GM19324 (cell line): Measurements from ENCODE around the gene CXXC5.

Experiments used
- ATAC-seq: cut with Tn5 transposase; IDR thresholded peaks from one replicate; pipeline ENCODE4 v1.9.1; 2021; ENCODE audit warnings: mild to moderate bottlenecking, moderate library complexity; ENCODE audit not compliant: unreplicated experiment, low FRiP score

The CXXC5 gene

DNA sequence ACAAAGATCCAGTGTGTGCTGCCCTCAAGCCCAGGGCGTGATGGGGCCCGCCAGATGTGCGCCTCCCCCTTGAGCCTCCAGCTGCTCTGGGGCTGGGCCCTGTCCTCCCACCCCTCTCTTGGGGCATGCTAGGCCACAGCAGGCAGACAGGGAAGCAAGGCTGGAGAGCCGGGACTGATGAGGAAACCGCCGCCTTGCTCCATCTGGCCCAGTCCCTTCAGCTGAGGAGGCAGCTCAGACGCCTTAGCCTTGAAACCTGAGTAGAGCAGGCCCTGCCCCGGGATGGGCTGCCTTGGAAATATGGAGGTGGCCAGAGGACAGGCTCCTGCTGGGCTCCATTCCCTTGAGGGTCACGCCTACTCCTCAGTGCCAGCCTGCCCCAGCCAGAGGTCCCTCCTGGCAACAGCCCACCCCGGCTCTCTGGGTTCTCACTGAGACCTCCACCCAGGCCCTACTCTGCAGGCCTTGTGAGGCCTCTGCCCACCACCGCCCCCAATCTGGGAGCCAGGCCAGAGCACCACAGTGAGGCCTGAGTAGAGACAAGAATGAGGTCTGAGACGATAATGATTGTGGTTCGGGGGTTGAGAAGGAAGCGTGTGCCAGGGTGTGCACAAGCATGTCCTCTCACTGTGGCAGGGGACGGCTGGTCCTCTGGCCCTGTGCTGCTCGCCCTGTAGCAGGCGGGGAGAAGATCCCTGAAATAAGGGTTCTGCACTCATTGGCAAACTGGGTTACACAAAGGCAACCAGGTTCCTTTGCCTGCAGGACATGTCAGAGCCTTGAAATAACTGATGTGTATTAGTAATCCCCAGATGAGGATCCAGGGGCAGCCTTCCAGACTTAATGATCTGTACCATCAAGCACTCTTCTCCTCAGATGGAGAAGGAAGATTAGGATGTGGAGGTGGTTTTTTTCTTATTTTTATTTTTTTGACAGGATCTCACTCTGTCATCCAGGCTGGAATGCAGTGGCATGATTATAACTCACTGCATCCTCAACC is 30.9 kb downstream of the CXXC5 start:
- ATAC-seq: no peak

DNA sequence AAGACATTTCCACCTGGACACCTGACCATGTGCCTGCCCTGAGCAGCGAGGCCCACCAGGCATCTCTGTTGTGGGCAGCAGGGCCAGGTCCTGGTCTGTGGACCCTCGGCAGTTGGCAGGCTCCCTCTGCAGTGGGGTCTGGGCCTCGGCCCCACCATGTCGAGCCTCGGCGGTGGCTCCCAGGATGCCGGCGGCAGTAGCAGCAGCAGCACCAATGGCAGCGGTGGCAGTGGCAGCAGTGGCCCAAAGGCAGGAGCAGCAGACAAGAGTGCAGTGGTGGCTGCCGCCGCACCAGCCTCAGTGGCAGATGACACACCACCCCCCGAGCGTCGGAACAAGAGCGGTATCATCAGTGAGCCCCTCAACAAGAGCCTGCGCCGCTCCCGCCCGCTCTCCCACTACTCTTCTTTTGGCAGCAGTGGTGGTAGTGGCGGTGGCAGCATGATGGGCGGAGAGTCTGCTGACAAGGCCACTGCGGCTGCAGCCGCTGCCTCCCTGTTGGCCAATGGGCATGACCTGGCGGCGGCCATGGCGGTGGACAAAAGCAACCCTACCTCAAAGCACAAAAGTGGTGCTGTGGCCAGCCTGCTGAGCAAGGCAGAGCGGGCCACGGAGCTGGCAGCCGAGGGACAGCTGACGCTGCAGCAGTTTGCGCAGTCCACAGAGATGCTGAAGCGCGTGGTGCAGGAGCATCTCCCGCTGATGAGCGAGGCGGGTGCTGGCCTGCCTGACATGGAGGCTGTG is 32.4 kb downstream of the CXXC5 start:
- no peak for ATAC-seq

DNA sequence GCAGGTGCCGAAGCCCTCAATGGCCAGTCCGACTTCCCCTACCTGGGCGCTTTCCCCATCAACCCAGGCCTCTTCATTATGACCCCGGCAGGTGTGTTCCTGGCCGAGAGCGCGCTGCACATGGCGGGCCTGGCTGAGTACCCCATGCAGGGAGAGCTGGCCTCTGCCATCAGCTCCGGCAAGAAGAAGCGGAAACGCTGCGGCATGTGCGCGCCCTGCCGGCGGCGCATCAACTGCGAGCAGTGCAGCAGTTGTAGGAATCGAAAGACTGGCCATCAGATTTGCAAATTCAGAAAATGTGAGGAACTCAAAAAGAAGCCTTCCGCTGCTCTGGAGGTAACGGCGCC is 32.9 kb downstream of the CXXC5 start:
- no peak for ATAC-seq

DNA sequence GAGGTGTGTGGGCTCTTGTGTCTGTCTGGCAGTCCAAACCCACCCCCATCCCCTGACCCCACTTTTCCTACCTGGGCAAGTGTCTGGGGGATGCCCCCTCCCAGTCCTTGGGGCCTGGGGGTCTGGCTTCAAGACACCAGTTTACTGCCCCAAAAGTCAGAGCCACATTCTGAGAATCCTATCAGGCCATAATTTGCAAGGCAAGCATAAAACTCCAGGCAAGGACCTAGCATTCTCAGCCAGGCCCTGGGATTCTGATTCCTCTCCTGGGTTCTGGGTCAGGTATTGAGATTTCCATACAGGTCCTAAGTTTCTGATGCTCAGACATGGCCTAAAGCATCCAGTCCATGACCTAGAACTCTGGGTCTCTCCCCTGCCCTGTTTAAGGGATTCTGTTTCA is 33.3 kb downstream of the CXXC5 start:
- ATAC-seq: no peak

DNA sequence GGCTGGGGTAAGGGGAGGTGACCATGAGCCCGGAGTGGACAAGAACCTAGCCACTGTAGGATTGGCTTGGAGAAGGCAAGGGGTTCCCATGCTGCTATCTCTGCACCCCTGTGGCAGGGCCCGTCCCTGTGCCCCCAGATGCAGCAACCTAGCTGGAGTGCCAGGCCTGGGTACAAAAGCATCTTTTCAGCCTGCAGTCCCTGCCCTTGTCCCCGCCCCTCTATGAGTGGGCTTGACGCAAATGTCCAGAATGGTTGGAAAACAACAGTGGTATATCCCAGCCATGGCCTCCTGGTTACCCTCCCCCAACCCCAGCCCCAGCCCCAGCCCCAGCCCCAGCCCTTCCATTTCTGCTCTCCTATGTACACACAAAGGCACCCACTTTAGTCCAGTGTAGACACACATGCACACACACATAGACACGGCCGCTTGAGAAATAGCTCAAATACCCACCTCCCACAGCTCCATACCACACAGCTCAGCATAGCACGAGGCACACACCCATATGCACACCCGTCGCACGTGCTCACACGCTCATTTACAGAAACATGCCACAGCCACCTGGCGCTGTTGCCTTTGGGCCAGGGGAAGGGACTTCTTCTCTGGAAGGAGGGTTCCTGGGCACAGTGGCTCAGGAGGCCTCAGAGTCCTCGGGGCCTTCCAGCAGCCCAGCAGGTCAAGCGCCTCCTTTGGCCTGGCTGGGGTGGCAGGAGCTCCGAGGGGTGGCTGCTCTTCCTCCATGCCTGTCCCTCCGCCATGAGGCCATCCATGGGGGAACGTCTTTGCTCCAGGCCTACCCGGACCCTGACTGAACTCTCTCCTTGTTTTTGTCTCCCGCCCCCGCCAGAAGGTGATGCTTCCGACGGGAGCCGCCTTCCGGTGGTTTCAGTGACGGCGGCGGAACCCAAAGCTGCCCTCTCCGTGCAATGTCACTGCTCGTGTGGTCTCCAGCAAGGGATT is 34.1 kb downstream of the CXXC5 start:
- no peak for ATAC-seq

DNA sequence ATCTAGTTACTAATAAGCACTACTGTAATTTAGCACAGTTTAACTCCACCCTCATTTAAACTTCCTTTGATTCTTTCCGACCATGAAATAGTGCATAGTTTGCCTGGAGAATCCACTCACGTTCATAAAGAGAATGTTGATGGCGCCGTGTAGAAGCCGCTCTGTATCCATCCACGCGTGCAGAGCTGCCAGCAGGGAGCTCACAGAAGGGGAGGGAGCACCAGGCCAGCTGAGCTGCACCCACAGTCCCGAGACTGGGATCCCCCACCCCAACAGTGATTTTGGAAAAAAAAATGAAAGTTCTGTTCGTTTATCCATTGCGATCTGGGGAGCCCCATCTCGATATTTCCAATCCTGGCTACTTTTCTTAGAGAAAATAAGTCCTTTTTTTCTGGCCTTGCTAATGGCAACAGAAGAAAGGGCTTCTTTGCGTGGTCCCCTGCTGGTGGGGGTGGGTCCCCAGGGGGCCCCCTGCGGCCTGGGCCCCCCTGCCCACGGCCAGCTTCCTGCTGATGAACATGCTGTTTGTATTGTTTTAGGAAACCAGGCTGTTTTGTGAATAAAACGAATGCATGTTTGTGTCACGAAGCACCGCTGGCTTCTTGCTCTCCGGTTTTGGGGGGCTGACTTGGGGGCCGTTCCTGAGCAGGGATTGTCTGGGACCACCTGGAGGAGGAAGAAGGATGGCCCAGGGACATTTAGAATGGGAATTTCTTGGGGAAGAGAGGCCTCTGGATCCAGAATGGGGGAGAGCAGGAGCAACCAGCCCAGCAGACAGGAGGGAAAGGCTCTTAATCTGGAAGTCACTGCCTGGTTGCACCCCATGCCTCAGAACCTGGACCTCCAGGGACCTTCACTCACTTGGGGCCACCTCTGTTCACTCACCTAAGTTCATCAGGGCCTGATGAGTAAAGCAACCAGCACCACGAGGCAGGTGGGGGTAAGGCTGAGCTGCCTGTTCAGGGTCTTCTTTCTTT is 35.4 kb downstream of the CXXC5 start:
- ATAC-seq: no peak

DNA sequence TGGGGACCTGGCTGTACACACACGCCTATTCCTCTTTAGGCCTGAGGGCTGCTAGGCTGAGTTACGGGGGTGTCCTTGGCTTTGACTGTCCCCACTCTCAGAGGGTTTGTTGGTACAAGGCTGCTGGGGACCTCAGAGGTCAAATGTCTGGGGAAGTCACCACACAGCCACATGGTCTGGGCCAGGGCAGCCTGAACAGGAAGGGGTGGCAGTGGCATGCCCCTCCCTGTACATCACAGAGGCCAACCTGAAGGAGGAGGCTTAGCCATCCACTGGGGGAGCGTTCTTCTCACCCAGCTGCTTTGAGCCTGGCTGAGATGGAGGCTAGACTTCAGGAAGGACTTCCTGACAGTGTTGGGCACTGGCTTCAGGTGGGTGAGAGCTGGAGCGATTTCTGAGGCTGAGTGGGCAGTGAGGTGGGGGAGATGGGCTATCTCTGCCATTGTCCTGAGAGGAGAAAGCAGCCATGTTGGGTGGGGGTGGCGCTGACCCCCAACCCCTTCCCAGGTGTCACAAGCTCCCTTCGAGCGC is 36.3 kb downstream of the CXXC5 start:
- no peak for ATAC-seq

DNA sequence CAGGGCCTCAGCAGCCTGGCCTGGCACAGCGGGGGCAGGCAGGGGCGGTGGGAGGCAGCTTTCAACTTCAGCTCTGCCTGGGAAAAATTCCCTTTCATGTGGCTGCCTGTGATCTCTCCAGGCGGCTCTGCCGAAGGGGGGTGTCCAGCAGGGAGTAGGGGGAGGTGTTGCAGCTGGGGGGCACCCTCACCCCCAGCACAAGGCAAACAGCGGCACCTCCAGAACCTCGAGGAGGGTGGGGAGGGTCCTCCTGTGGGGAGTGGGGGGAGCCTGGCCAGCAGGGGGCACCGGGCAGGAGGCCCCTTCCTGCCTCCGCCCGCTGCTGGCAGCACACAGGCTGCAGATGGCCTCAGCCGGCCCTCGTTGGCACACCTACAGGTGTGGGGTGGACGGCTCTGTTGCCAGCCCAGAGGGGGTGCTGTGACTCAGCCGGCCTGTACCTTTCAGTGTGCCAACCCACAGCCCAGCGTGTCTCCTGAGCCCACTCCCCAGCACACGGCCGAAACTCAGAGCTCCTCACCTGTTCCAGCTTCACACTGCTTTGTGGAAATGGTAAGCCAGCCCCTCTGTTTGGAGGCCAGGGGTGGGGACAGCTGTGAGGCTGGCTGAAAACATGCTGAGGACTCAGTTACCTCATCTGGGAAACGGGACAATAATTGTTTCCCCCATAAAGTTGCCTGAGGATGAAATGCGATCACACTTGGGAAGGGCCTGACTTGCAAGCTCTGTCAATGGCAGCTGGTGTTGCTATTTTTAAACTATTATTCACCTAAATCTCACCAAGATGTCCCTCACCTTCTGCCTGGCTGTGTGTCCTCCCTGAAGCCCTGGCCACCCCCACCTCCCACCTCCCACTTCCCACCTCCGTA is 37.0 kb downstream of the CXXC5 start:
- ATAC-seq: no peak

DNA sequence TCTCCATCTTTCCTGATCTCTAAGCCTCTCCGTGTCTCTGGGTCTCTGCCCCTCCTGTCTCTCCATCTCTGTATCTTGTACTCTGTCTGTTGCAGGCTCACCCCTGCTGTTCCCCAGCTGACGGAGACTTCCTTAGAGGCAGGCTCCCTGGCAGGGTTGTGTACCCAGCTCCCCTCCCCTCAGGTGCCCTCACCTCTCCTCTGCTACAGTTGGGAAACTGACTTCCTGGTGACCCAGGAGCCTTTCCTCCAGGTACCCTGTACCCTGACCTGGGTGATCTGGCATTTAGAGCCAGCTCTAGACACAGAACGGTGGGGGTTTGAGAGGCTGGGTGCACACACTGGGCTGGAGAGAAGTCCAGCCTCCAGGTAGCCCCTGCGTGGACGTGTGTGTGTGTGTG is 37.7 kb downstream of the CXXC5 start:
- ATAC-seq: no peak

DNA sequence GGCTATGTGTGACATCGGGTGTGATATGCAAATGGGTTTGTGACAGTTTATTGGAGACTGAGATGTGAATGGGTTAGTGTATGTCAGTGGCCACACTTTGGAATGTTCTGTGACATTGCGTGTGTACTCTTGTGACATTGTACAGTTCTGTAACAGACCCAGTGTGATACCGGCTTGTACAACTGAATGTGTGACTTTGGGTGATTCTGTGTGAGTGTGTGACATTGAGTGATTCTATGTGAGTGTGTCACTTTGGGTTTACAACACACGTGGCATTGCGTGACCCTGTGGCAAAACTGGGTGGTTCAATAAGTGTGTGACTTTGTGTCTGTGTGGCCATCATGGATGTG is 38.2 kb downstream of the CXXC5 start:
- ATAC-seq: no peak

DNA sequence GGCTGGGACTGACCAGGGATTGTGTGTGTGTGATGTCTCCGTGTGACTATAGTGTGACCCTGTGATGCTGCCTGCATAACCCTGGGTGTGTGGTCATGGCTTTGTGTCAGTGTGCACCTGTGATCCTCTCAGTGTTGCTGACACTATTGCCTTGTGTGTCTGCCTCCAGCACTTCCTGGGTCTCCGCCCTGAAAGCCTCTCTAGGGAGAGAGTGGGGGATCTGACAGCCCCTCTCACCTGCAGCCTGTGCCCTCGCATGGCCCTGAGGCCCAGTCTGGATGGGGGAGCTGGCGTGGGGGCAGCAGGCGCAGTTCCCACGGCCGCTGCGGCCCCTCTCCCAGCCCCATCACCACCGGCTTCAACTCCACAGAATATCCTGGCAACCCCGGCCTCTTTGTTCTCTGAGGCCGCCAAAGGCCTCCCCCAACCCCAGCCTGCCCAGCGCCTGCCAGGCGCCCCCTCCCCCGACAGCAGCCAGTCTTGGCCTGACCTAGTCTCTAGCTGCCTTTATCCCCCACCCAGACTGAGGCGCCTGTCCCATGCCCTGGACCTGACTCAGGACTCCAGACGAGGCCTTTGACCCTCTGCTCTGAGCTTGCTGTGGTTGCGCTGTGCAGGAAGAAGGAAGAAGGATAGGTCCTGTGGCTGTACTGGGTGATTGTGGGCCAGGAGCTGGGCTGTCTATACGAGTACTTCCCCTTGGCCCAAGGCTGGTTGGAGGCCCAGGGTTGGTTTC is 38.7 kb downstream of the CXXC5 start:
- no peak for ATAC-seq

DNA sequence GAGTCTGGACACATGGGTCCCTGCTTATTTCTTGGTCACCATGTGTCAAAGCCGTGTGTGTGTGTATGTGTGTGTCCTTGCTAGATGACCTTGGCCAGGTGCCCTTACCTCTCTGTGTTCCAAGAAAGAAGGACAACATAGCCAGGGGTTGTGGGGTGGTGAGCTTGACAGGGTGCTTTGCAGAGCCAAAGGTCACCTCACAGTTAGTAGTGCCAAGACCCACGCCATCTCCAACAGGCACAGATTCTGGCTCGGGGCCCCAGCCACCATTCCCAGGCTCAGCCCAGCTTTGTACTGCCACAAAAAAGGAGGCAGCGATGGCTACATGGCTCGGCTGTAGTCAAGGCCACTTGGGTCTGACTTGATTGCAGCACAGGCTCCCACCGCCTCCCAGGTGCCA is 39.5 kb downstream of the CXXC5 start:
- ATAC-seq: no peak

DNA sequence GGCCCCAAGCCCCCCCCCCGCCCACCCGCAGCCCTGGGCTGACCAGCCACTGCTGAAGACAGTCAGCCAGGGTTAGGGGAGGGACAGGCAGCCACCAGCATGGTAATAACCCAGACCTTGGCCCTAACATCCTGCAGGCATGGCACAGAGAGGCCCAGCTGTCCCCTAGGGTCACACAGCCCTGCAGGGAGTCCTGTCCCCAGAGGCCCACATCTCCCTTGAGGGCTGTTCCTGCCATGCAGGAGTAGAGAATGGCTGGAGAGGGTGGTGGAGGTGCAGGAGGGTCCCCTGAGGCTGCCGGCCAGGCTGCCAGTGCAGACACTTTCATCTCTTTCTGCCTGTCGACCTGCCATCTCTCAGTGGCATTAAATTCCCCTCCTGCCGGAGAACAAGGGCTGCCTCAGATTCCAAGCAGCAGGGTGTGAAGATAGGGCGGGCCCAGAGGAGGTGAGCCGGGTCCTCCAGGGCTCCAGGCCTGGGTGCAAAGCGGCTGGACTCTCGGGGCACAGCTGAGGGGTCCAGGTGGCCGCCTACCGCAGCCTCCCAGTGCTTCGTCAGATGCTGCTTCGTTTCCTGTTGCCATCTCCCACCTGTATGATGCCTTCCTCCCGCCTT is 40.0 kb downstream of the CXXC5 start:
- ATAC-seq: no peak

DNA sequence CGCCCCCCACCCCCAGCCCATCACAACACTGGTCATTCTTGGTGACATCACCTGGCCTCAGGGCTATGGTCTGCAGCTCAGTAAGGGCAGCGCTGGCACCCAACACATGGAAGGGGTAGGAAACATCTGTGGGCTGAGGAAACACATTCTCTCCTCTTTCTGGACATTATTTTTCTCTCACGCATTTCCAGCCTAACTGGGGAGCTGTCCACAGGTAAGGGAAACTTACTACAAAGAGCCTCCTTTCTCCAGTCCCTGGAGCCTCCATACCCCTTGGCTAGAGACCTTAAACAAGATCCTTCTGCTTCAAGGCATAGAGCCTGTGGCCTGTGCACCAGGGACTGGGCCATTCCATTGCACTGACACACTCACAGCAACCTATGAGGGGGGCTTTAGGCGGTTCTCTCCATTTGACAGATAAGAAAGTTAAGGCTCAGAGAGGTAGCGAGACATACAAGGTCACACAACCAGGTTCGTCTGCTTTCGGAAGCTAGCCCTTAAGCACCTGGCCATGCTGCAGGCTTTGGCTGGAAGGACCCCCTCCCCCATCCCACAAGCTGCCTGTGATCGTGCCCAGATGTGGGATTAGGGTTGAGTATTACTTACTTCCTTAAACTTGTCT is 40.7 kb downstream of the CXXC5 start:
- no peak for ATAC-seq

DNA sequence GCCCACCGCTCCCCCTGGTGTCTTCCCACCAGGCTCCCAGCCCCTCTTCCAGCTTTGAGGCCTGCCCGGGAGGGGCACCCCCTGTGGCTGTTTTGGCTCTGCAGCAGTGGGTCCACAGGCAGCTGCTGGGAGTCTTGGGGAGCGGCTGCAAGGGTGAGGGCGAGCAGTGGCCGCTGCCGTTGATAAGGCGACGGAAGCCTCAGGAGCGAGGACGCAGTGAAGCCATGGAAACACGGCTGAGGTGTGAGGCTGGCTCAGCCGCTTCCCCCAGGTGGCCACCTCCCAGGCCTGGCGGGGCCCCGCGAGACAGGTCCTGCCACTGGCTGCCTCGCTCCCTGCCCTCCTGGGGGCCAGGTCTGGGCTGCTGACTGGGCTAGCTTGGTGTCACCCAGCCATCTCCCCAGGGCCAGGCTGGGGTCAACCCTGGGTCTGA is 41.5 kb downstream of the CXXC5 start:
- no peak for ATAC-seq

DNA sequence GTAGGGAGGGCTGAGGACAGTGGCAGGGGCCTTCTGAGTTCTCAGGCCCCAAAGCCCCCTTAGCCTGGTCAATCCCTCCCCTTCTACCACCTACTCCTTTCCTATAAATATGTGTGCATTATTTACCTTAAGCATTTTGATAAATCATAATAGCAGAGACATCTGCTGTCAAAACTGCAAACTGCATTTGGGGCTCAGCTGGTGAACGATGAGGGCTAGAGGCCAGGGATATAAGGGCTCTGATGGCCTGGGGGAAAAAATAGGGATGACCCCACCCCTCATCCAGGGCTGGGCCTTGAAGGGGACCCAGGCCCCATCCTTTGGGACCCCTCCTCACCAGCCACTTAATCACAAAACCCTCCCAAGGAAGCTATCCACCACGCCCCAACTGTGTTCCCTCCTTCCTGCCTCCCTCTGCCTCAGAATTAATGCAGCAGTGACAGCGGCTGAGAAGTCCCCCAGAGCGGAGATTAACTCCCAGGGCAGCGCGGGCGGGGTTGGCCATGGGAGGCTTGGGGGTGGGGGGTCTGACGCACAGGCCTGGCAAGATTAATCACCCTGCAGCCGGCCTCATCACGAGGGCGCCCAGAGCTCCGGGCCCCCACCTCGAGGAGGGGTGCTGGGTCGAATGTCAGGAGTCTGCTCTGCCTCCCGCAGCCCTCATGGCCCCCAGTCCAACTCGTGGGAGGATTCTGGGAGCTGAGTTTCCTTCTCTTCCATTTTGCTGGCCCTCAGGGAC is 42.1 kb downstream of the CXXC5 start:
- no peak for ATAC-seq
